ENCODE results near the gene CMC2. TPM values are rescaled to one million over a fixed set of nuclear protein-coding genes. Genes with fewer than 3 reads are reported as not detected.
A peak's percentile ranks its signal among the peaks of the same experiment; 100 is the strongest.

CMC2 gene
- total RNA-seq, 2 donors from 2014 or later = 114 to 121 TPM

DNA sequence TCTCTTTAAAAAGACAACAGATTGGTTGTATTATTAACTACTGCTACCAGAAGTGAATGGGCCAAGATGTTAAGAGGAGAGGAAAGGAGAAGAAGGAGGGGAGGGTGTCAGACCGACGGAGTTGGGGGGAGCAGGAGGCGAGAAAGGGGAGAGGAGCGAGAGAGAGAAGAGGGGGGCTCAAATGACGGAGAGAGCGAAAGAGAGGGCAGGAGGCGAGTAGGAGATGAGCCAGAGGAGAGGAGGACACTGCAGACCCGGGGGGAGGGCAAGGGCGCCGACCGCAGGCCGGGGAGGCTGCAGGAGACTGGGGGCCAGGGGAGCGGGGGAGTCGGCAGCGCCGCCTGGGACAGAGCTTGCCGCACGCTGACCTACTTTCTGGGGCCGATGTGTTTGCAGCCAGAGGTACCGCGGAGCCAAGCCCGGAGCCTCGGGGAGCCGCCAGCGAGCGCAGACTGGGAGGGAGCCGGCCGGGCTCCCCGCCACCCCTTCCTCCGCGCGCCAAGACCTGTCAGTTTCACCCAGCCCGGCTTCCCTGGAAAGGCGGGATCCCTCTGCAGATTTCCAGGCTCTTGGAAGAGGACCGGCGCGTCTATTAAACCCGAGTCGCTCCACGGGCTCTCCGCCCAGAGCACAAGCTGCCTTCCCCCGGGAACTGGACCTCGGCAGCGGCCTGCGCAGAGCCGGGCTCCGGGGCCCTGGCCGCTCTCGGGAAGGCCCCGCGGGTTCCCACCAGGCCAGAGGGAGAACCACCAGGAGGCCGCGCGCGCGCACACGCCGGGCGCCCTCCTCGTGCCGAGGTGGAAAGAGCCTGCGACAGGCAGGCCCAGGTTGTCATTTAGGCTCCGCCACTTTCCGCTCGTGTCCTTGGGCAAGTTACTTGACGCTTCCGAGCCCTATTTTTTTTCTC, 74.6 kb downstream of the CMC2 start:
- ATAC-seq (replicated peaks in 1 of 2) (peak; percentile 64 to 65), DNase-seq (peak; percentile 13 to 14)
- Mint-ChIP-seq H3K4me3 (peak overlapping the region; percentile 83 to 85), H3K4me1 (ENCODE audit: low read depth) (peaks cover 5% of the 10 kb centered on the region), H3K36me3 (ENCODE audit: insufficient read depth in 2 of 2) (no peaks in the 10 kb centered on the region), H3K27ac (no peak overlapping the region), H3K9me3 (no peaks in the 10 kb centered on the region), H3K27me3 (ENCODE audit: low read depth) (peaks cover 67% of the 10 kb centered on the region)

DNA sequence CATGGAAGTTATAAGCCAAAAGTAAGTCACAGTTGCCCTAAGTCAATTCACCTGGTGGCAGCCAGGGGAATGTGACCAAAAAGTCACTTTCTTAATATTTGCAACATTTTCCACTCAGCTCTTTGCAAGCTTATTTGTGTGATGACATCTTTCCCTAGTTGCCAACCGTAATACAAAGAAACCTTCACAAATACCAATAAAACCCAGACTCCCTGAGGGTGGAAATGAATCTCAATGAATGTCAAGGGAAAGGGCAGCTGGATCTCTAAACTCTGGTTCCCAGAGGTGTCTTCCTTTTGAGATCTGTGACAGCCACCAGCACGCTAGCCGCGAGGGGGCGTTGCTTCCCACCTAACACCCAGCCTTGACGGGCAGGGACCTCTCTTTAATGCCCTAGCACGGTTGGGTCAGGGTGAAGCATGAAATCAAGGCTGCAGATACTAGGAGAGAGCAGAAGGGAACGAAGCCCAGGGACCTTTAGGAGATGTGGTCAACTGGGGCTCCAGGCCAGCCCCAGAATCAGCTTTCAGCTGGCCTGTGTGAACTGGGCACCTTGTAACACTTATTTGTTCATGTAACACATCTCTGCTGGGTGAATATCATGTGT, 82.2 kb downstream of the CMC2 start:
- no peaks in the 10 kb centered on the region for H3K4me1 Mint-ChIP-seq (ENCODE audit: low read depth)
- ATAC-seq (replicated peaks in 1 of 2) = peak; percentile 61 to 73

DNA sequence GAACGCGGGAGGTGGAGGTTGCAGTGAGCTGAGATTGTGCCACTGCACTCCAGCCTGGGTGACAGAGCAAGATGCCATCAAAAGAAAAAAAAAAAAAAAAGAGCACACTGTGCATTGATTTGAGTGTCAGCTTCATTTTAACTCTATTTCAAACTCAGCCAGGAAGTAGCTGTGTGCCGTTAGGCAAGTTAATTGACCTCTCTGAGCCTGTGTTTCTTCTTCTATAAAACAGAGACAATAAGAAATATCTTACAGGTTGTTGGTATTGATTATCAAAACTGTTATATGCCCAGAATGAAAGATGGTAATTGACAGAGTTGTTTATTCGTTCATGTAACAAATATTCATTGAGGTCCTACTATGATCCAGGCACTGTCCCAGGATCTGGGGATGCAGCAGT, 83.3 kb downstream of the CMC2 start:
- Mint-ChIP-seq H3K9me3 (no peaks in the 10 kb centered on the region), H3K27ac (no peak overlapping the region), H3K36me3 (ENCODE audit: insufficient read depth in 2 of 2) (no peaks in the 10 kb centered on the region)

More for the DNA sequence above, 82.2 kb downstream of the CMC2 start:
- peaks cover 25% of the 10 kb centered on the region for H3K27me3 Mint-ChIP-seq (ENCODE audit: low read depth)
- no peak overlapping the region for H3K4me3 Mint-ChIP-seq
- H3K36me3 Mint-ChIP-seq (ENCODE audit: insufficient read depth in 2 of 2) = no peaks in the 10 kb centered on the region
- DNase-seq = peak; percentile 57 to 62
- no peak overlapping the region for H3K27ac Mint-ChIP-seq
- no peaks in the 10 kb centered on the region for H3K9me3 Mint-ChIP-seq

More for the DNA sequence above, 83.3 kb downstream of the CMC2 start:
- Mint-ChIP-seq H3K4me1 (ENCODE audit: low read depth) (no peaks in the 10 kb centered on the region), H3K27me3 (ENCODE audit: low read depth) (peaks cover 28% of the 10 kb centered on the region), H3K4me3 (no peak overlapping the region)
- DNase-seq (no peak), ATAC-seq (replicated peaks in 1 of 2) (no peak)

Other genes starting within 250 kb of the CMC2 start
- gene CDYL2, start 202.3 kb downstream of the CMC2 start, total RNA-seq = 10 to 100 TPM; 35.9 to 44.3 TPM
- 10 to 100 TPM; 62.0 to 64.1 TPM for gene CENPN, start 329 bp upstream of the CMC2 start, total RNA-seq
- gene ATMIN, start 29.0 kb upstream of the CMC2 start, total RNA-seq = 10 to 100 TPM; 19.2 to 23.9 TPM
- gene C16orf46, start 70.4 kb upstream of the CMC2 start, total RNA-seq = under 1 TPM in 1 of 2 donors, not detected in 1; 0.91 TPM
- 10 to 100 TPM; 12.4 to 12.6 TPM for gene GCSH, start 89.5 kb upstream of the CMC2 start, total RNA-seq
- not detected for gene BCO1, start 231.8 kb upstream of the CMC2 start, total RNA-seq

Data from activated T-cell treated with anti-CD3 and anti-CD28 coated beads, Interleukin-2, amount 50 U/mL, for 72 hours (primary cell).